Embryonic facial prominence (tissue), 1 donor: Measurements from ENCODE around the gene ALPL.

Experiments
- DNase-seq: peaks from one replicate; pipeline ENCODE4 v3.0.0-alpha.2; 2016; ENCODE audit errors: extremely low spot score

The ALPL gene

GRCh38 chr1:21618561-21619374 is 109.5 kb downstream of the ALPL start:
- peak; percentile 15 for DNase-seq

- no peak for DNase-seq
Observed at GRCh38 chr1:21619375-21619947, 110.2 kb downstream of the ALPL start.

DNA sequence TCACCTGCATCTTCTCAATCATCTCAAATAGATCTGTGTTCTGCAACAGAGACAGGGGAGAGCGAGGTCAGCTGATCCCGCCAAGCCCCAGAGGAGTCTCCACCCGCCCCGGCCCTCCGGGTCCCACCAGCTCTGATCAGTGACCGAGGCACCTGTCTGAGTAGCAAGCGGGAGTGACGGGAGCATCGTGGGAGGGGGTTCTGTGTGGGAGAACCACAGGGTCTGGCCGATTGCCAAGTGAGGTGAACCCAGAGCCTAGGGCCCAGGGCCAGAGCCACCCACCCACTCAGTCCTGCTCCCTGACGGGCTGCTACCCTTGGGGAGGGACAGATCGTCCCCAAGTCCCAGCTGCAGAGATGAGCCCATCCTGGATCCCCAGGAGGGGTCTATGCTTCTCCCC is 110.8 kb downstream of the ALPL start:
- DNase-seq, result no peak

- no peak for DNase-seq
Observed at GRCh38 chr1:21620496-21620895, 111.3 kb downstream of the ALPL start.

DNA sequence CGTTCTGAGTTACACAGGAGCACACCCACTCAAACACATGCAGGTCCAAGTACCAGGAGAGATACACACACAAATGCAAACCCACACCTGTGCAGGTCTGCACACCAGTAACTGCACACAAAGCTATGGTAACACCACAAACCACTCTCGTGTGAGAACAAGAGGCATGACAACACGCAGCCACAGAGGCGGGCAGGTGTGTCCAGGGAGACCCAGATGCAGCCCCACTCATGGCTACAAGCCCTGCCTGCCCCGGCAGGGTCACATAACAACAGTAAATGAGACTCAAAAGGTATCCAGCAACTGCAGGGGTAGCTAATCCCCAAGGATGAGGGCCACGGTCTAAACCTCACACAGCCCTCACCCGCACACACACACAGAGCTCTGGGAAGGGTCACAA is 111.8 kb downstream of the ALPL start:
- DNase-seq, result no peak

DNA sequence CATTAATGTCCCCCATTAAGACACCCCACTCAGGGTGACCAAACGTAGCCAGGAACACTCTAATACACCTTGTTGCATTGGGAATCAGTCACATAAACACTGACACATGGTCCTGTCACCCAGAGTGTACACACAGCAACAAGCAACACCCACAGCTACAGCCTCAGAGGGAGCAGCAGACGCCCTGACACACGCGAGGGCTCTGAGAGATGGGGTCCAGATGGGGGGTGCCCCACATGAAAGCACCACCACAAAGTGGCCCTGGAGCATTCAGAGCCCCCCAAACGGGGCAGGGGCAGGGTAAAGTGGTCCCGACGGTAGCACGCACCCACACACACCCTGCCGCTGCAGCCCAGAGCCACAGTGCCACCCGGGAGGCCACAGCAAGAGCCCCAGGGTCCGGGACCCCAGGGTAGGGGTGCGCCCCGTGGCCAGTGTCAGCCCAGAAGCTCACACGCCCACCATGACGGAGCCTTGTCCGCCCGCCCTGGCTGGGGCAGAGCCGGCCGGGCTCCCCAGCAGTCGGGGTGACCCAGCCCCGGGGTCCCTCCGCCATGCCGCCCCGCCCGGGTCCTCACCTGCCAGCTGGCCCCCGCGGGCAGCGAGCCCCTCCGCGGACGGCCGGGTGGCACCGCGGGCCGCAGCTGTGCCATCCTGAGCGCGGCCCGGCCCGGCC is 112.7 kb downstream of the ALPL start:
- no peak for DNase-seq

GRCh38 chr1:21622466-21623315 is 113.5 kb downstream of the ALPL start:
- no peak for DNase-seq

DNA sequence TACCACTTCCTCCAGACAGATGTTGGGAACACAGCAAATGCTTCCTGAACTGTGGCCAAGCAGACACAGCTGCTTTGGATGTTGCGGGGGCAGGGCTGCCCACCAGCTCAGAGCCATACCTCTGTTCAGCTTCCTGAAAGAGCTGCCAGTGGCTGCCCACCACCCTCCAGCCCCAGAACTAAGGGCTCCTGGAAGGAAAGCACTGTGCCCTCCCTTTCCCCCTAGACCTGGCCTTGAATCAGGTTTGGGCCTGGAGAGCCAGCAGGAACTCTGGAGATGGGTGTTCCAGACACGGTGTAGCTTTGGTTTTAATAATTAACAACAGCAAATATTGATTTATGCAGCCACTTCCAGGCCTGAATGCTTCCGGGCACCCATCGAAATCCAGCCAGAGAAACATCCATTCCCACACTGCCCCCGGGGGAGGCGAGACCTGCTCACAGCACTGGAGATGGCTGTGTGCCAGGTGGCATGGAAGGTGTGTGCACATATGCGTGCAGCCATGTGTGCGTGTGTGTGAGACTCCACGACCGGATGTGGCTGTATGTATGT is 114.3 kb downstream of the ALPL start:
- DNase-seq, result no peak

DNA sequence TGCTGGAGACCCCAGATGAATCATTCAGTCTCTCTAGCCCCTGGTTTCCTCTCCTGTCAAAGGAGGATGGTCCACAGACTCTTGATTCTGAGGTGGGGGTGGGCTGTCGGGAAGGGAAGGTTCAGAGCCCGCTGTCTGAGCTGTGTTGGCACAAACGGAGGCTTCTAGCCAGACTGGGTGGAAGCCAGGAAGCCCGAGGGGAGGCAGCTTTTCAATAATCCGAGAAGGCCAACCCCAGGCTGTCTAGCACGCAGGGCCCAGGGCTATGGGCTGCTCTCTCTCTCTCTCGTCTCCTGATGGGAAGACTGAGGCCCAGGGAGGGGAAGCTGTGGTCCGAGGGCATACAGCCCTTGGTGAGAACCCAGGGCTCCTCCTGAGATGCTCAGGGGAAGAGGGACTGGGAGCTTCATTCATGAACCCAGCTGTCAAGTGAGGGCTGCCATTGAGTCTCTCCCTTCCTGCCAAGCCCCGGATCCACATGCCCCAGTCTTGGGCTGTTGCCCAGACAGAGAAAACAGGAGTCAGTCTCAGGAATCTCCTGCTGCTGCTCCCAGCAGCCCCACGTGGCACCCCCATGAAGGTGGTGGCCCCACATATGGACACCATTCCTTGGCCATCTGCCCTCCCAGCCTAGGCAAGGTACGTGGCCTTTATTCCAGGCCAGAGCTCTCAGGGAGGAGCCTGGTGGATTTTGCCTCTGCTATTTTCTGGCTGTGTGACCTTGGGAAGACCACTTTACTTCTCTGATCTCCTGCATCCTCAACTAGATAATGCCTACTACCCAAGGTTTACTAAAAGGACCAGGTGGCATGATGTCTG is 115.6 kb downstream of the ALPL start:
- no peak for DNase-seq

GRCh38 chr1:21625390-21626190 is 116.4 kb downstream of the ALPL start:
- DNase-seq, result no peak

- no peak for DNase-seq
Observed at GRCh38 chr1:21626921-21627339, 117.7 kb downstream of the ALPL start.
